OCI-LY1 (cell line): ENCODE measurements around the gene ILF3.

Source experiments
- H2AFZ ChIP-seq: fragments of 200-600 bp; sonication (generic), shearing (Covaris generic); 2 replicates; pipeline ENCODE4 v1.6.0; 2014; ENCODE audit warnings: antibody characterized with exemption, mild to moderate bottlenecking, low read length
- H3F3A ChIP-seq: fragments of 200-600 bp; sonication (generic), shearing (Covaris generic); 2 replicates; pipeline ENCODE4 v1.6.0; 2014; ENCODE audit warnings: mild to moderate bottlenecking, antibody characterized with exemption, low read length, moderate library complexity; ENCODE audit not compliant: insufficient read depth
- H3K27ac ChIP-seq: fragments of 200-600 bp; sonication (generic); 2 replicates; pipeline ENCODE4 v1.5.1; 2014; ENCODE audit warnings: low read length, mixed run types, mild to moderate bottlenecking, low read depth; ENCODE audit not compliant: poor library complexity, severe bottlenecking
- H3K27me3 ChIP-seq: fragments of 200-600 bp; sonication (generic); 2 replicates; pipeline ENCODE4 v1.6.0; 2014; ENCODE audit warnings: antibody characterized with exemption, mild to moderate bottlenecking, low read length, moderate library complexity; ENCODE audit not compliant: insufficient read depth
- H3K36me3 ChIP-seq: fragments of 200-600 bp; sonication (generic); 2 replicates; pipeline ENCODE4 v1.6.1; 2014; ENCODE audit warnings: mild to moderate bottlenecking, antibody characterized with exemption, low read length, moderate library complexity, mixed read lengths; ENCODE audit not compliant: insufficient read depth
- H3K4me1 ChIP-seq: fragments of 200-600 bp; sonication (generic); 2 replicates; pipeline ENCODE4 v1.5.1; 2014; ENCODE audit warnings: mild to moderate bottlenecking, low read length, moderate library complexity; ENCODE audit not compliant: insufficient read depth, severe bottlenecking
- H3K4me2 ChIP-seq: fragments of 200-600 bp; sonication (generic), shearing (Covaris generic); 2 replicates; pipeline ENCODE4 v1.6.1; 2014; ENCODE audit warnings: low read length
- H3K4me3 ChIP-seq: fragments of 200-600 bp; sonication (generic); 2 replicates; pipeline ENCODE4 v1.5.1; 2014; ENCODE audit warnings: low read length, low read depth, mild to moderate bottlenecking, mixed read lengths; ENCODE audit not compliant: poor library complexity, severe bottlenecking
- H3K79me2 ChIP-seq: fragments of 200-600 bp; shearing (Covaris generic); 2 replicates; pipeline ENCODE4 v1.6.1; 2016; ENCODE audit warnings: mixed run types, low read length, mixed read lengths; ENCODE audit not compliant: insufficient read depth
- H3K9ac ChIP-seq: fragments of 200-600 bp; sonication (generic), shearing (Covaris generic); 2 replicates; pipeline ENCODE4 v1.6.1; 2014; ENCODE audit warnings: mild to moderate bottlenecking, low read length, mixed read lengths
- H3K9me2 ChIP-seq: fragments of 200-600 bp; sonication (generic), shearing (Covaris generic); 2 replicates; pipeline ENCODE4 v1.6.1; 2014; ENCODE audit warnings: low read depth, mild to moderate bottlenecking, low read length, mixed read lengths
- H3K9me3 ChIP-seq: fragments of 200-600 bp; shearing (Covaris generic); 2 replicates; pipeline ENCODE4 v1.6.1; 2014; ENCODE audit warnings: low read length, mixed read lengths
- H4K20me1 ChIP-seq: fragments of 200-600 bp; sonication (generic), shearing (Covaris generic); 2 replicates; pipeline ENCODE4 v1.6.0; 2016; ENCODE audit warnings: mild to moderate bottlenecking, low read length; ENCODE audit not compliant: insufficient read depth
- CTCF ChIP-seq: fragments of 200-600 bp; sonication (generic), shearing (Covaris generic); IDR thresholded peaks from 2 replicates; pipeline ENCODE4 v1.5.1; 2017; ENCODE audit warnings: mild to moderate bottlenecking, antibody characterized with exemption, low read length, moderate library complexity, mixed read lengths
- EZH2 ChIP-seq: fragments of 200-600 bp; sonication (generic), shearing (Covaris generic); IDR thresholded peaks from 2 replicates; pipeline ENCODE4 v1.8.0; 2017; ENCODE audit warnings: borderline replicate concordance, mixed run types, mild to moderate bottlenecking, antibody characterized with exemption, low read length, moderate library complexity, mixed read lengths

Gene ILF3

GRCh38 chr19:10681658-10682057 is 27.5 kb downstream of the ILF3 start:
- no peaks in the 10 kb centered on the region for H3K27me3 ChIP-seq
- H3K36me3 ChIP-seq: peaks cover 99% of the 10 kb centered on the region
- H2AFZ ChIP-seq: no peak overlapping the region
- no peak overlapping the region for H3K27ac ChIP-seq
- no peak overlapping the region for H3K4me2 ChIP-seq
- no peak overlapping the region for H3K4me3 ChIP-seq
- no peaks in the 10 kb centered on the region for H4K20me1 ChIP-seq
- H3K9ac ChIP-seq: no peak overlapping the region
- H3K9me3 ChIP-seq: no peaks in the 10 kb centered on the region
- H3K79me2 ChIP-seq: no peaks in the 10 kb centered on the region
- no peaks in the 10 kb centered on the region for H3K9me2 ChIP-seq
- 0 out of 2 replicates have a peak, but pooled peaks cover 5% of the 10 kb centered on the region for H3F3A ChIP-seq
- TF ChIP-seq CTCF: no peak
- no peak for TF ChIP-seq EZH2
- H3K4me1 ChIP-seq: no peaks in the 10 kb centered on the region

- H3K36me3 ChIP-seq: peaks cover 99% of the 10 kb centered on the region
- H3K9ac ChIP-seq: no peak overlapping the region
- TF ChIP-seq EZH2 (no peak), CTCF (no peak)
- H3F3A ChIP-seq: 0 out of 2 replicates have a peak, but pooled peaks cover 5% of the 10 kb centered on the region
- H3K79me2 ChIP-seq: no peaks in the 10 kb centered on the region
- H3K4me3 ChIP-seq: no peak overlapping the region
- no peaks in the 10 kb centered on the region for H3K9me2 ChIP-seq
- no peaks in the 10 kb centered on the region for H3K9me3 ChIP-seq
- no peaks in the 10 kb centered on the region for H4K20me1 ChIP-seq
- no peaks in the 10 kb centered on the region for H3K4me1 ChIP-seq
- H3K27me3 ChIP-seq: no peaks in the 10 kb centered on the region
- H3K27ac ChIP-seq: no peak overlapping the region
- H3K4me2 ChIP-seq: no peak overlapping the region
- H2AFZ ChIP-seq: no peak overlapping the region
Measured at GRCh38 chr19:10682397-10683063, 28.4 kb downstream of the ILF3 start.

- H3K4me3 ChIP-seq: no peak overlapping the region
- no peaks in the 10 kb centered on the region for H3K9me2 ChIP-seq
- H3K4me1 ChIP-seq: no peaks in the 10 kb centered on the region
- H3K79me2 ChIP-seq: no peaks in the 10 kb centered on the region
- TF ChIP-seq CTCF: no peak
- no peak for TF ChIP-seq EZH2
- 0 out of 2 replicates have a peak, but pooled peaks cover 5% of the 10 kb centered on the region for H3F3A ChIP-seq
- H3K9ac ChIP-seq: no peak overlapping the region
- H3K27me3 ChIP-seq: no peaks in the 10 kb centered on the region
- H4K20me1 ChIP-seq: no peaks in the 10 kb centered on the region
- H3K9me3 ChIP-seq: no peaks in the 10 kb centered on the region
- H3K36me3 ChIP-seq: peaks cover 99% of the 10 kb centered on the region
- no peak overlapping the region for H3K27ac ChIP-seq
- H3K4me2 ChIP-seq: no peak overlapping the region
- H2AFZ ChIP-seq: no peak overlapping the region
Measured at GRCh38 chr19:10683064-10683426, 28.9 kb downstream of the ILF3 start.
